Astrocyte (in vitro differentiated cells and primary cell): Measurements from ENCODE around the gene NYNRIN. TPM values are rescaled to one million over a fixed set of nuclear protein-coding genes. Genes with fewer than 3 reads are reported as not detected.
"Not testable (repeated sequence)": the region's sequence is repeated elsewhere in the genome, so short reads cannot be mapped to it uniquely, and the experiment has no call there.

ENCODE experiments used
- DNase-seq: peaks from one replicate; pipeline ENCODE4 v3.0.0-alpha.2; 2010; ENCODE audit warnings: low read depth
- FAIRE-seq: peaks from 2 replicates; lab custom pipeline; 2011; peaks lifted over from hg19 to GRCh38; lab: Jason Lieb, UNC
- H2AFZ ChIP-seq: 2 replicates; pipeline ENCODE4 v1.6.0; 2012; ENCODE audit warnings: low read depth, low read length, inconsistent platforms
- H3K27ac ChIP-seq: 2 replicates; pipeline ENCODE4 v1.5.1; 2011; ENCODE audit warnings: low read depth, low read length, inconsistent platforms
- H3K27me3 ChIP-seq: 2 replicates; pipeline ENCODE4 v1.6.0; 2011; ENCODE audit warnings: low read length, inconsistent platforms; ENCODE audit not compliant: insufficient read depth
- H3K36me3 ChIP-seq: 2 replicates; pipeline ENCODE4 v1.5.1; 2011; ENCODE audit warnings: low read length, inconsistent platforms; ENCODE audit not compliant: insufficient read depth
- H3K4me1 ChIP-seq: 2 replicates; pipeline ENCODE4 v1.5.1; 2011; ENCODE audit warnings: low read length, inconsistent platforms; ENCODE audit not compliant: insufficient read depth
- H3K4me2 ChIP-seq: 2 replicates; pipeline ENCODE4 v1.6.0; 2012; ENCODE audit warnings: low read length, inconsistent platforms
- H3K4me3 ChIP-seq: 2 replicates; pipeline ENCODE4 v1.5.1; 2011; ENCODE audit warnings: low read depth, mild to moderate bottlenecking, low read length, inconsistent platforms; ENCODE audit not compliant: insufficient read depth
- H3K79me2 ChIP-seq: 2 replicates; pipeline ENCODE4 v1.6.0; 2012; ENCODE audit warnings: mild to moderate bottlenecking, low read length, inconsistent platforms; ENCODE audit not compliant: insufficient read depth
- H3K9ac ChIP-seq: 2 replicates; pipeline ENCODE4 v1.6.0; 2012; ENCODE audit warnings: mild to moderate bottlenecking, low read length, inconsistent platforms
- H3K9me3 ChIP-seq: 2 replicates; pipeline ENCODE4 v1.5.1; 2012; ENCODE audit warnings: low read depth, mild to moderate bottlenecking, low read length, inconsistent platforms; ENCODE audit not compliant: insufficient read depth
- H4K20me1 ChIP-seq: 2 replicates; pipeline ENCODE4 v1.6.0; 2012; ENCODE audit warnings: low read length, inconsistent platforms; ENCODE audit not compliant: insufficient read depth
- H3K27ac Mint-ChIP-seq: one replicate; pipeline ENCODE4 v1.8.0; 2021; ENCODE audit warnings: mild to moderate bottlenecking, mixed read lengths; ENCODE audit not compliant: unreplicated experiment
- H3K27me3 Mint-ChIP-seq: one replicate; pipeline ENCODE4 v1.8.0; 2021; ENCODE audit warnings: low read depth, mixed read lengths; ENCODE audit not compliant: unreplicated experiment
- H3K36me3 Mint-ChIP-seq: one replicate; pipeline ENCODE4 v1.8.0; 2021; ENCODE audit warnings: low read depth, mixed read lengths; ENCODE audit not compliant: unreplicated experiment
- H3K4me1 Mint-ChIP-seq: one replicate; pipeline ENCODE4 v1.8.0; 2021; ENCODE audit warnings: low read depth, mixed read lengths; ENCODE audit not compliant: unreplicated experiment
- H3K4me3 Mint-ChIP-seq: one replicate; pipeline ENCODE4 v1.8.0; 2021; ENCODE audit warnings: mild to moderate bottlenecking, moderate library complexity, mixed read lengths; ENCODE audit not compliant: unreplicated experiment
- H3K9me3 Mint-ChIP-seq: one replicate; pipeline ENCODE4 v1.8.0; 2021; ENCODE audit warnings: mild to moderate bottlenecking, mixed read lengths; ENCODE audit not compliant: unreplicated experiment
- CTCF ChIP-seq: IDR thresholded peaks from 2 replicates; pipeline ENCODE4 v1.5.1; 2011; ENCODE audit warnings: low read depth, mild to moderate bottlenecking, inconsistent platforms, low read length, moderate library complexity; ENCODE audit not compliant: insufficient read depth
- EZH2 ChIP-seq: IDR thresholded peaks from 2 replicates; pipeline ENCODE4 v1.6.1; 2012; ENCODE audit warnings: mild to moderate bottlenecking, low read length, inconsistent platforms; ENCODE audit not compliant: insufficient read depth
- total RNA-seq: library from RNA; stranded (reverse); gene quantifications from 2 replicates; pipeline ENCODE4 v1.2.1, GENCODE V29; 2021

Gene NYNRIN
- total RNA-seq, 1 donor from 2014 or later, result 25.4 TPM

- Histone ChIP-seq H3K9ac (no peak overlapping the region), H3K27me3 (peaks cover 7% of the 10 kb centered on the region), H4K20me1 (no peaks in the 10 kb centered on the region), H3K36me3 (no peaks in the 10 kb centered on the region), H3K27ac (no peak overlapping the region), H2AFZ (no peak overlapping the region), H3K4me1 (no peaks in the 10 kb centered on the region), H3K4me2 (no peak overlapping the region), H3K79me2 (no peaks in the 10 kb centered on the region), H3K9me3 (peaks cover 2% of the 10 kb centered on the region), H3K4me3 (no peak overlapping the region)
- DNase-seq (no peak), FAIRE-seq (no peak)
- peaks cover 3% of the 10 kb centered on the region for H3K27me3 Mint-ChIP-seq
- no peak overlapping the region for H3K27ac Mint-ChIP-seq
- no peaks in the 10 kb centered on the region for H3K4me1 Mint-ChIP-seq
- H3K9me3 Mint-ChIP-seq, result peaks cover 2% of the 10 kb centered on the region
- H3K4me3 Mint-ChIP-seq, result no peak overlapping the region
- TF ChIP-seq EZH2 (no peak), CTCF (no peak)
- H3K36me3 Mint-ChIP-seq, result no peaks in the 10 kb centered on the region
These were observed 14.6 kb upstream of the NYNRIN start for GRCh38 chr14:24384169-24384568.

GRCh38 chr14:24385524-24385923, 13.3 kb upstream of the NYNRIN start:
- H4K20me1 ChIP-seq, result no peaks in the 10 kb centered on the region
- H2AFZ ChIP-seq, result no peak overlapping the region
- H3K36me3 ChIP-seq, result no peaks in the 10 kb centered on the region
- H3K27ac ChIP-seq, result no peak overlapping the region
- H3K9ac ChIP-seq, result no peak overlapping the region
- no peaks in the 10 kb centered on the region for H3K36me3 Mint-ChIP-seq
- TF ChIP-seq CTCF (no peak), EZH2 (no peak)
- peaks cover 7% of the 10 kb centered on the region for H3K27me3 ChIP-seq
- peaks cover 2% of the 10 kb centered on the region for H3K9me3 Mint-ChIP-seq
- no peaks in the 10 kb centered on the region for H3K4me1 Mint-ChIP-seq
- H3K27me3 Mint-ChIP-seq, result peaks cover 3% of the 10 kb centered on the region
- H3K27ac Mint-ChIP-seq, result no peak overlapping the region
- H3K4me1 ChIP-seq, result no peaks in the 10 kb centered on the region
- H3K4me3 ChIP-seq, result no peak overlapping the region
- H3K4me2 ChIP-seq, result no peak overlapping the region
- H3K9me3 ChIP-seq, result peaks cover 2% of the 10 kb centered on the region
- FAIRE-seq (no peak), DNase-seq (no peak)
- no peaks in the 10 kb centered on the region for H3K79me2 ChIP-seq
- H3K4me3 Mint-ChIP-seq, result no peak overlapping the region

GRCh38 chr14:24387009-24387345, 11.8 kb upstream of the NYNRIN start:
- Mint-ChIP-seq H3K4me3 (no peak overlapping the region), H3K36me3 (no peaks in the 10 kb centered on the region)

GRCh38 chr14:24387579-24387978, 11.2 kb upstream of the NYNRIN start:
- FAIRE-seq, result not testable (repeated sequence)

More at GRCh38 chr14:24387009-24387345, 11.8 kb upstream of the NYNRIN start:
- Histone ChIP-seq H3K27ac (no peak overlapping the region), H3K36me3 (no peaks in the 10 kb centered on the region), H3K79me2 (no peaks in the 10 kb centered on the region), H3K4me2 (no peak overlapping the region), H3K4me1 (peaks cover 1% of the 10 kb centered on the region), H2AFZ (no peak overlapping the region), H3K9me3 (peaks cover 2% of the 10 kb centered on the region), H3K27me3 (peaks cover 7% of the 10 kb centered on the region), H4K20me1 (no peaks in the 10 kb centered on the region), H3K4me3 (no peak overlapping the region), H3K9ac (no peak overlapping the region)
- Mint-ChIP-seq H3K27ac (no peak overlapping the region), H3K9me3 (no peaks in the 10 kb centered on the region), H3K4me1 (peaks cover 5% of the 10 kb centered on the region), H3K27me3 (peaks cover 3% of the 10 kb centered on the region)
- TF ChIP-seq CTCF (no peak), EZH2 (no peak)
- DNase-seq (no peak), FAIRE-seq (no peak)

More at GRCh38 chr14:24387579-24387978, 11.2 kb upstream of the NYNRIN start:
- H3K9ac ChIP-seq, H3K27ac Mint-ChIP-seq, H3K4me1 ChIP-seq, H3K36me3 Mint-ChIP-seq, H2AFZ ChIP-seq, H3K4me2 ChIP-seq, H3K27me3 ChIP-seq, H3K4me3 Mint-ChIP-seq, H3K79me2 ChIP-seq, H4K20me1 ChIP-seq, H3K27me3 Mint-ChIP-seq, H3K4me1 Mint-ChIP-seq, H3K9me3 Mint-ChIP-seq, DNase-seq, H3K4me3 ChIP-seq, H3K9me3 ChIP-seq, H3K36me3 ChIP-seq, H3K27ac ChIP-seq: not testable (repeated sequence)
